GM19035 (cell line): ENCODE measurements around the gene SLC13A2.

Experiments
- ATAC-seq: cut with Tn5 transposase; IDR thresholded peaks from one replicate; pipeline ENCODE4 v1.9.1; 2021; ENCODE audit not compliant: unreplicated experiment

The SLC13A2 gene

GRCh38 chr17:28470914-28471366, 2.5 kb upstream of the SLC13A2 start:
- ATAC-seq: no peak

DNA sequence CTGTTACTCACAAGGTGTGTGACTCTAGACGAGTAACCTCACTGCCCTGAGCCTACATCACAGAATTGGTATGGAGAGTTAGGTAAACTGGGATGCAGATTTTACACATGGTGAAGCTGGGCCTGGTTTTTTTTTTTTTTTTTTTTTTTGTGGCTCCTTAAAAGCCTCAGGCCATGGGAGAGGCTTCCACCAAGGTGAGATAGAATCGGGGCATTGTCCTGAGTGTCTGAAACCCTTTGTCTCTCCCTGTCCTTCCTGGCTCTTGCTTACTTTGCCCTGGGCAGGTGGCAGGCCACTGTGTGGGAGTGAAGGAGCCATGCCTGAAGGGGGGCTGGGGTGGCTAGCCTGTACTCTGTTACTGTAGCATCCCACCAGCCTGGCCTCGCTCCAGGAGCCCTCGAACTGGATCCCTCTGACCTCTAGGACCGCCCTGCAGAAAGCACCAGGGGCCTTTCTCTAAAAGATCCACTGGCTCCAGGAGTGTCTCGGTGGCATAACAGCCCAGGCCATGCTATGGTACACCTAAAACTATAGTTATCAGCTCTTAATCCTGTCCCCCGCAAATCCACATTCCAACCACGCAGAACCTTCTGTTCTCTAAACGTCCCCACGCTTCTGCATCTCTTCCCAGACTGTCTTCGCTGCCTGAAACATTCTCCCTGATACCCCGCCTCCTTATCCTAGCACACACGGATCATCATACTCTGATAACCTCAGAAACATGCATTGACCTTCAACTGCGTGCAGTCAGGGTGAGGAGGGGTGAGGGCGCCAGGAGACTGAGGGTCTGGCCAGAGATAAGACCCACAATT, 1.7 kb upstream of the SLC13A2 start:
- ATAC-seq: no peak

- no peak for ATAC-seq
Observed at GRCh38 chr17:28472871-28473497, 460 bp upstream of the SLC13A2 start.

DNA sequence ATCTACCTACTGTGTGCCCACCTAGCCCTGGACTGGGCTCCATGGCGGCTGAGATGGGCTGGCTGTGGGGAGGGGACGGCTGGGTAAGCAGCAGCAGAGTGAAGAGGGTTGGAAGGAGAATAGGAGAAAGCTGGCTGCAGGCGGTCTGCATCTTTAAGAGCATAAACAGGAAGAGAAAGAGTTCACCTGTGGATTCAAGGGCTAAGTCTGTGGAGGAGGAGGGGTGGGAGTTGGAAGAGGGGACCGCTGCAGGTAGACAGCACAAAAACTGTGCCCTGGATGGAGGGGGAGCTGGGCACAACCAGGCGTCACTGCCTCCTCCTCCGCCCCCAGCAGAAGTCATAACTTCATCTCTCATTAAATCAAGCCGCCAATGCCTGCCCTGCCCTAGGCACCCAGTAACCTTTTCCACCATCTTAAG, 677 bp downstream of the SLC13A2 start:
- no peak for ATAC-seq

GRCh38 chr17:28475151-28475900, 1.9 kb downstream of the SLC13A2 start:
- no peak for ATAC-seq

GRCh38 chr17:28476076-28476865, 2.8 kb downstream of the SLC13A2 start:
- ATAC-seq: no peak

- ATAC-seq: no peak
Observed at GRCh38 chr17:28477928-28478327, 4.5 kb downstream of the SLC13A2 start.

DNA sequence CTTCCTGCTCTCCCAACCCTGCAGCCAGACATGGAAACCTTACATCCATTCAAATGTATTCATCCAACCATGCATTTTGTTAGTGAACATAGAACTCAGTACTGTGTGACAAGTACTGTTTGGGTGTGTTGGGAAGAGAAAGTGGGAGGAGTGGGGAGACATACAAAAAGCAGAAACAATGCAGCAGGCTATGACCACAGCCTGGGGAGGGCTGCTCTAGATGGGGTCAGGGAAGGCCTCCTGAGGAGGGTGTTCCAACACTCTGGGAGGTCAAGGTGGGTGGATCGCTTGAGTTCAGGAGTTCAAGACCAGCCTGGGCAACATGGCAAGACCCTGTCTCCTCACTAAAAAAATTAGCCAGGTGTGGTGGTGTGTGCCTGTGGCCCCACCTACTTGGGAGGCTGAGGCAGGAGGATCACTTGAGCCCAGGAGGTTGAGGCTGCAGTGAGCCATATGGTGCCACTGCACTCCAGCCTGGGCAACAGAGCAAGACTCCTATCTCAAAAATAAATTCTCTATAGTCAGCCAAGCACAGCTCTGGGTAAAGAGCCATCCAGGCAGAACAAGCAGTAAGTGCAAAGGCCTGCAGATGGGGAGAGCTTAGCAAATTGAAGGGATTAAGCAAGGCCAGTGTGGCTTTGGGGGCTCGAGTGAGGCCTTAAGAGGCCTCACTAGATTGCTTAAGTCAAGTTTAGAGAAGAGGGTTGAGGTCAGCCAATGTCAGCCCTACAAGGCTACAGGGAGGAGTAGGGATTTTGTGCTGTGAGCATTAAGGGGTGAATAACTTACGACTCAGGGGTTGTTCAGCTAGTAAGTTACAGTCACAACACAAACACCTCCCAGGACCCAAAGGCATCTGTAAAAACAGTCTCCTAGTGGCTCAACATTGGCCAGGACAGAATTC, 5.5 kb downstream of the SLC13A2 start:
- no peak for ATAC-seq

GRCh38 chr17:28480278-28480677, 6.8 kb downstream of the SLC13A2 start:
- ATAC-seq: no peak

DNA sequence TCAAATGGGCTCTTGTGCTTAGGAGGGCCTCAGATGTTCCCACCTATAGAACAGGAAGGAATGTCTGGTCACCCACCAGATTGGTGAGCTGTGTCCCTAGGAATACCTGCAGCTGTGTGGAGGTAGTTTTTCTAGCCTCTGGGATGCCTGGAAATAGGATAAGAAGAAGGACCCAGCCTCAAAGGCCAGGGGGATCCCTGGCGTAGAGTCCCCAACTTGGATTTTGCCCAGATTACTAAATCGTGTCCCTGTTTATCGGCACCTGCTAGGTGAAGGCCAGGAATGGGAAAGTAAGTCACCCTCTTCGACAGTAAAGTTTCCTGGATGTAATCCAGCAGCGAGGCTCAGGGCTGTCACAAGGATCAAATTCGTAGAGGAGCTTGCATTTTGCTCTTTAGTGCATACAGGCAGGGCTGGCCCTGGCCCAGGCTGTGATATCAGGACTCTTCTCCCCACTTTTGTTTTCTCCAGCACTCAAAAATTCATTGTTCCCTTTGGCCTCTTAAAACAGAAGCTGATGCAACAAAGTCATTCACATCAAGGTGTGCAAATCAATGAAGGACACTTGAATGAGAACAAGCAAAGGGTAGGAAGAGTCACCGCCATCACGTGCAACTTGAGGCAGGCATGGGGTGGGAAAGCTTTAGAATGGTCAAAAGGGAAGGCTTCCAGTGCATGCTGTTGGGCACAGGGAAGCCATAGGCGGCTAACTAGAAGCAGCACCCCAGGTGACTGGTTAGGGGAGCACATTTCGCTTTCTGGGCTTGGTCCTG, 7.5 kb downstream of the SLC13A2 start:
- ATAC-seq: no peak

DNA sequence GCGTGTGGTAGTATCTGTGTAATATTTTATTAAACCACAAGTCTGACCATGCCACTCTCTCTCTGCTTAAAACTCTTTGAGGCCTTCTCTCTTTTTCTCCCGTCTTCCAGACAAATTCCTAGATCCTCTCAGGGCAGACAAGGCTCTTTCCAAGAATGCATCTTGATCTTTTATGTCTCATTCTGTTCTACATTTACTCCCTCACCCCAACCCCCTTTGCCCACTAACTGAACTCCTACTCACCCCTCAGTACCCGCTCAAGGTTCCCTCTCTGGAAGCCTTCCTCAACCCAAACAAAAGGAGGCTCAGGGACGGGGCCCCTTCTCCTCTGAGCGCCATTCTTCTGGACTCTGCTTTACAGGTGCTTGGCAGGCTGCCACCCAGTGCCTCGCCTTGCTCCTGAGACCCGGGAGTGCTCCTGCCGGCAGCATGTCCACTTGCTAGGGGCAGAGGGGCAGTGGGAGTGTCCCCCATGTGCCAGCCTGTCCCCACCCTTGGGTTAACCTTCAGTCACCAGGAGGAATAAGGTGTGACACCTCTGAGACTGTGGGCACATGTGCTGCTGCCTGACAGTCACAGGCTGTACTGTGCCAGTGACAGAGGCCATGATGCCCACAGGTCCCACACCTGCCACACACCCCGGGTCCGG, 9.2 kb downstream of the SLC13A2 start:
- no peak for ATAC-seq

DNA sequence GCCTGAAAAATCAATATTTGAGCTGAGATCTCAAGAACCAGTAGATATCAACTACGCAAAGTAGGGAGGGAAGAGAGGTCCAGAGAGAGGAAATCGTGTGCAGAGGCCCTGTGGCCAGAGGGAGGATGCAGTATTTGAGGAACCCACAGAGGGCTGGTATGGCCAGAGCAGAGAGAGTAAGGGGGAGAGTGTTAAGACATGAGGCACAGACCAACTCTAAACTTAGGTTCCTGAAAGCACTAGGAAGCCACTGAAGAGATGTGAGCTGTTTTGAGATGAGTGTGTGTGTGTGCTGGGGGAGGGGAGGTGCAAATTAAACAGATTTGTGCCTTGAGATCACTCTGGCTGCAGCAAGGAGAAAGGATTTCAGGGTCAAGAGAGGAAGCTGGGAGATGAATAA, 10.9 kb downstream of the SLC13A2 start:
- ATAC-seq: peak; percentile 69

DNA sequence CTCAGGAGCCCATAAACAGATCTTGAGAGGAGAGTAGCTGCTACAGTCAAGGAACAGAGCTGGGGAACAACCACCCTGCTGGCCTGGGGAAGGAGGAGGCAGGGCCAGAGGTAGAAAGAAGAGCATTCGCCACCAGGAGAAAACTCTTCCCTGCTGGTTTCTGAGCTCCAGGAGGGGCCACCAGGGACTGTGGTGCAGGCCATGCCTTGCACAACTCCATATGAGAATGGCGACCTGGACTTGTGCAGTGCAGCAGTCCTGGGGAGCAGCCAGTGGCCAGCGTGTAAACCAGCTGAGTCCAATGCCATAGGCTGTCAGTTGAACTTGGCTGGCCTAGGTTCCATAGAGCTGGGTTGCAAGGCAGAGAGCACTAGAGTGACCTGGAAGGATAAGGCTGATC, 11.6 kb downstream of the SLC13A2 start:
- ATAC-seq: no peak

DNA sequence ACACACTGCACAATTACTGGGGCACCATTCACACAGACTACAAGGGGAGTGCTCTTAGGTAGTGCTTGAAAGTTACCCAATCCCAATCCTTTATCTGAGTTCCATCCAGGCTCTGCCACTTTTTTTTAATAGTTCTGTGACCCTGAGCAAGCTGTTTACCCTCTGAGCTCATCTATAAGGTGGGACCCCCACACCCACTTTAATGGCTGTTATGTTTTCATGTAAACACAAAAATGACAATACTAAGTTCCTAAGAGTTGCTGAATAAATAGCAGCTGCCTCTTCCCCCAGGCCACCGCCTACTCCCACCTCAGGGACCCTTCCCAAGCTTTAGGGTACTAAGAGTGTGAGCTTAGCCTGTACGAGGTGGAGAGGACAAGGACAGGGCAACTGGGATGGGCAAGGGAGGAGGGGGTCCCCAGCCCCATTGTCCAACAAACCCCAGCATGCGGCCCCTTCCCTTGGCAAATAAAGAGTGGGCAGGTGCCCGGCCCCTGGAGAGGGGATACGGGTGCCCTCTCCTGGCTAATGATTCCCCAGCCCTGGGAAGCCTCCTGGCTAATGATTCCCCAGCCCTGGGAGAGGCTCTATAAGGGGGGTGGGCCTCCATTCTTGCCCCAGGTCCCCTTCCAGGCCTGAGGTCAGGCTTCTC, 14.6 kb downstream of the SLC13A2 start:
- no peak for ATAC-seq

GRCh38 chr17:28488533-28489276, 15.3 kb downstream of the SLC13A2 start:
- no peak for ATAC-seq

DNA sequence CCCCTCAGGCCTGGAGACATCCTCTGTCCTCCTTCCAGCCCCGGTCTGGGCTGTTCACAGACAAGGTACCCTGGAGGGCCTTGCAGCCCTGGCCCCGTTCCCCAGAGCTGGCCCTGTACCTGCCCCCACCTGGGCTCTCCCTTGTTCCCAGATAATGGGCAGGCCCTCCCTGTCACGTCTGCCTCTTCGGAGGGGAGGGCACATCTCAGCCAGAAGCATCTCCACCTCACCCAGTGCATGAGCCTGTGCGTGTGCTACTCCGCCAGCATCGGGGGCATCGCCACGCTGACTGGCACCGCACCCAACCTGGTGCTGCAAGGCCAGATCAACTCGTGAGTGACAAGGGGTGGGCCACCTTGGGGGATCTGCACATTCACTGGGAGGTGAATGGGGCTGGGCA, 17.8 kb downstream of the SLC13A2 start:
- ATAC-seq: no peak

DNA sequence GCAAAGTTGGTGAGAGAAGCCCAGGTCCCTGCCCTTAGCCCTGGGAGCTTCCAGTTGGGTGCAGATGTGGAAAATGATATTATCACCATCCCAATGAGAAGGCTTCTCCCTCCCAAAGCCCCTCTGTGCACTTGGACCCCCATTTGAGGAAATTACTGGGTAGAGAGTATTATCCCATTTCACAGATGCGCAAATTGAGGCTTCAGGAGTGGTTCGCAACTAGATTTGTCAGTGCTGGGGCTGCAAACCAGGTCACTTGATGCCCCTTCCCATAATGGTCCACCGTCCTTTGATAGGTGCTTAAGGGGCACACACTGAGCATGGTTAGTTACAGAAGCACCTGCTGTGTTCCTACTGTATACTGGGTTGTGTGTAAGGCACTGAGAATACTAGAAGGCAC, 18.4 kb downstream of the SLC13A2 start:
- no peak for ATAC-seq
